GM18511 (cell line): Measurements from ENCODE around the gene RAB36.

Experiments used
- ATAC-seq: cut with Tn5 transposase; IDR thresholded peaks from one replicate; pipeline ENCODE4 v1.9.1; 2021; ENCODE audit warnings: mild to moderate bottlenecking, moderate library complexity; ENCODE audit not compliant: unreplicated experiment

The RAB36 gene

DNA sequence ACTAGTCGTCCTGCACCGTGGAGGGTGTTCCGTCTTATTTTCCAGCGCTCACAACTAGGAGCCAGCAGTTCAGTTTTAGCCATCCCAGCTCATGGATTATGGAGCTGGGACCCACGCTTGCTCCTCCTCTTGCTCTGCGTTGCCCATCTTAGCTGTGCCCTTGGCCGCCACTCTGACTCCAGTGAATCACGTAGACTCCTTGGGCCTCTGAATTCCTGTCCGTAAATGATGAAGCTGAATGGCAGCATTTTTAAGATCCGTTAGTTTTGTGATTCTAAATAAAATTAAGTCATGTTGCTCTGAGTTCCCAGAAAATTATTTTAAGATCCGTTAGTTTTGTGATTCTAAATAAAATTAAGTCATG lies 58.8 kb downstream of the RAB36 start:
- no peak for ATAC-seq

DNA sequence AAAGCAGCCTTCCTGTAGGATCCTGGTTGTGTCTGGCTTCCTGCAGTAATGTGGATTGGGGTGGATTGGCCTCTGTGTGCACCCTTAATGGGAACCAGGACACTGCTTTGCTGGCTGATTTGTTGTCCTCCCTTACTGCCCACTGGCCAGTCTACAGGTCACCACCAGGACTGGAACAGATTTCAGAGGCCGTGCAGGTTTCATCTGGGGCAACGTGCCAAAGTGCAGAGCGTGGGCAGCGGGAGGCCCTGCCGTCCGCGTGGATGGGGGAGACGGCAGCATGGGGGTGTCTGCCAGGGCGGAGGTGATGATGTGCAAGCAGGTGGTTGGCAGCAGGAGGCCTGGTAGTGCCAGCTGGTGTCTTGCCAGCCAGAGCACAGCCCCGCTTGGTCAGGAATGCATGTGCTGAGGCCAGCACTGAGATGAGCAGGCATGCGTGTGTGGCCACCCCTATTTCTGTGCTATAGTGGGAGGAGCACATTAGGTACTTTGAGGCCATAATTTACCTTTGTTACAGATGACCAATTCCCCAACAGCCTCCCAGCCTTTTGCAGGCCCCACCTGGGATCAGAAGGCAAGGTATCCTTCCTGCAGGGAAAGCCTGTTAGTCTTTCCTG lies 59.4 kb downstream of the RAB36 start:
- ATAC-seq, result no peak

DNA sequence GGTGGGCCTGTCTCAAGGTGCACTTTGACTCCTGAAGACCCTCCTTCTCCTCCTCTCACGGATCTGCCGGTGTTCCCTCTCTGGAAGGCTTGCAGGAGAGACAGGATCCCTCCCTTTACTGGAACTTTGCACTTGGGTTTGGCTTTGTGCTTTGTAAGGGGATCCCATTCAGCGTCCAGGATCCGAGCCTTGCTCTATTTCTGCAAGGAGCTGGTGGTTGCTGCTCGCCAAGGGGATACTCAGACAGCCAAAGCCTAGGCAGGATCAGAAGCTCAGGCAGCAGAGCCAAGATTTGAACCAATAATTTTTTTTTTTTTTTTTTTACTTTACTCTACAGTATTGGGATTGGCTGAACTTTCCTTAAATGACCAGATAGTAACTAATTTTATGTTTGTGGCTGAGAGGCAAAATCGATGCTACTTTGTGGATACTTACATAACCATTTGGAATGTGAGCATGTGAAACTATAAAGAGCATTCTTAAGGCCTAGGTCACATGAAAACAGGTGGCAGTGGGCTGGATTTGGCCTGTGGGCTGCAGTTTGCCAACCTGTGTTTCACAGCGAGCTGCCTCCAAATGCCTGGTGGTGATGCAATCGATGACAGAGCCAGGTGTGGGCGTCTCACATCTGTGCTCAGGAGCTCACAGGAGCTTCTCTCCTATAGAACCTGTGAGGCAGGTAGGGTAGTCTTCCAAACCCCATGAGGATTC lies 60.2 kb downstream of the RAB36 start:
- ATAC-seq, result no peak

DNA sequence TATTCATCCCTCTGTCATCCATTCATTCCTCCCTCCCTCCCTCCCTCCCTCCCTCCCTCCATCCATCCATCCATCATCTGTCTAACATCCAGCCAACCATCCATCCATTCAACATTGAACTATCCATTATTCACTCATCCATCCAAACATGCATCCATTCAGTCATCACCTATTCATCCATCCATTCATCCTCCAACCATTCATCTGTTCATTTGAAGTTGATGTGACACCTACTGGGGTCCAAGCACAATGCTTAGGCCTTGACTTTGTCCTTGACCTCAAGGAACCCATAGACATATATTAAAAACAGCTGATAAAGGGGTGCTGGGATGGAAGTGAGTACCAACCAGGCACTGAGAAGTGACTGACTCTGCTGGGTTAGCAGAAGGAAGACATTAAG lies 61.6 kb downstream of the RAB36 start:
- ATAC-seq, result no peak

DNA sequence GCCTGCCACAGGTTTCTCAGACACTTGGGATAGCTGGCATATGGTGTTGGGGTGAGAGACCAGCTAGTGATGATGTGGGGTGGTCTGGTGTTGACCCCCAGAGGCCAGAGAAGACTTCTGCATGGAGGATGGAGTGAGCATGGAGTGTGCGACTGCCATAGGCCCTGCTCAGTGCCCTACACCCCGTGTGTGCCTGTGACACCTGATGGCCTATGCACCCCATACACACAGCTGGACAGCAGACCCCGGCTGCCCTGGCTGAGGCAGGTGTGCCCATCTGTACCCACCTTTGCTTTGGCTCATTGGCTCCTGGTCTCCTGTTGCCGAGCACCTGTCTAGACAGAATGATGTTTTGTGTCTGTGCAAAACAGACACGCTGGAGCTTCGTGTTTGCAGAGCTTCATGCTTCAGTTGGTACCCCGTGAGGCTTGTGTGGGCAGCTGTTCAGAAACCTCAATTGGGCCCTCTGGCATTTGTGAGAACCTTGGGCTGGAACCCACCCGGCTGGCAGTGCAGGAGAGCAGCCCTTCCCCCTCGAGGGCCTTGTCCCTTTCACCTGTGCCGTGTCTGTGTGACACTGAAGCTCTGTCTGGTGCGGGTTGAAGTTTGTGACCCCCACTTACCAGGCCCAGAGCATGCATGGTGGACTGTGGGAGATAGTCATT lies 62.6 kb downstream of the RAB36 start:
- ATAC-seq, result no peak

DNA sequence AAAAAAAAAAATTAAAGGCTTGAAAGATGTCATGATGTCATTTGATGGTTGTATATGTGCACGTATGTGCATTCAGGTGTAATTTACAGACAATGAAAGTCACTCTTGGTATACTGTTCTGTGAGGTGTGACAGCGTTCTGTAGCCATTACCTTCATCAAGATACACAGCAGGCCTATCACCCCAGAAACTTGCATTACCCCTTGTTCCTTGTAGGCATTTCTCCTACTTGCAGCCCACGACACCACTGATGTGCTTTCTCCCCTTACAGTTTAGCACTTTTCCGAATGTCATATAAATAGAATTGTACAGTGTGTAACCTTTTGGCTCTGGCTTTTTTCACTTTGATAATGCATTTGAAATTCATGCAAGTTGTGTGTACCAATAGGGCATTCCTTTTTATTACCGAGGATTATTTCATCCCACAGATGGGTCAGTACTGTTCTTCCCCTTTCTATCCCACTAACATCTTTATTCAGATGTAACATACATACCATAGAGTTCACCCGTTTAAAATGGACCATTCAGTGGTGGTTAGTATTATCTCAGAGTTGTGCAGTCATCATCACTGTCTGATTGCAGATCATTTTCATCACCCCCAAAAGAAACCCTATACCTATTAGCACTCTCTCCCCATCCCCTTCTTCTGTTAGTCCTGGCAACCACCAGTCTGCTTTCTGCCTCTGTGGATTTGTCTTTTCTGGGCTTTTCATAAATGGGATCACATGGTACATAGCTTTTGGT lies 65.3 kb downstream of the RAB36 start:
- ATAC-seq, result no peak

DNA sequence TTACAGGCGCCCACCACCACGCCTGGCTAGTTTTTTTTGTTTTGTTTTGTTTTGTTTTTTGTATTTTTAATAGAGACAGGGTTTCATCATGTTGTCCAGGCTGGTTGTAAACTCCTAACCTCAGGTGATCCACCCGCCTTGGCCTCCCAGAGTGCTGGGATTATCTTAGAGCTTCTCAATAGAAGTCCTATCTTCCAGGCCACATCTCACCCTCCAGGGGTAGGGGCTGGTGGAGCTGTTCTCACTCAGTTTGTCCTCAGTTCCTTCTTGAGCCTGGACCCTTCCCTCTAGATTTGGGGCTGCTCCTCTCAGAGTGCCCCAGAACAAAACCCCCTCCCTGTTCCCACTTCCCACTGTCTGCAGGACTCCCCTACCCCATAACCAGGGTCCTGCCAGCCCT lies 66.3 kb downstream of the RAB36 start:
- no peak for ATAC-seq

DNA sequence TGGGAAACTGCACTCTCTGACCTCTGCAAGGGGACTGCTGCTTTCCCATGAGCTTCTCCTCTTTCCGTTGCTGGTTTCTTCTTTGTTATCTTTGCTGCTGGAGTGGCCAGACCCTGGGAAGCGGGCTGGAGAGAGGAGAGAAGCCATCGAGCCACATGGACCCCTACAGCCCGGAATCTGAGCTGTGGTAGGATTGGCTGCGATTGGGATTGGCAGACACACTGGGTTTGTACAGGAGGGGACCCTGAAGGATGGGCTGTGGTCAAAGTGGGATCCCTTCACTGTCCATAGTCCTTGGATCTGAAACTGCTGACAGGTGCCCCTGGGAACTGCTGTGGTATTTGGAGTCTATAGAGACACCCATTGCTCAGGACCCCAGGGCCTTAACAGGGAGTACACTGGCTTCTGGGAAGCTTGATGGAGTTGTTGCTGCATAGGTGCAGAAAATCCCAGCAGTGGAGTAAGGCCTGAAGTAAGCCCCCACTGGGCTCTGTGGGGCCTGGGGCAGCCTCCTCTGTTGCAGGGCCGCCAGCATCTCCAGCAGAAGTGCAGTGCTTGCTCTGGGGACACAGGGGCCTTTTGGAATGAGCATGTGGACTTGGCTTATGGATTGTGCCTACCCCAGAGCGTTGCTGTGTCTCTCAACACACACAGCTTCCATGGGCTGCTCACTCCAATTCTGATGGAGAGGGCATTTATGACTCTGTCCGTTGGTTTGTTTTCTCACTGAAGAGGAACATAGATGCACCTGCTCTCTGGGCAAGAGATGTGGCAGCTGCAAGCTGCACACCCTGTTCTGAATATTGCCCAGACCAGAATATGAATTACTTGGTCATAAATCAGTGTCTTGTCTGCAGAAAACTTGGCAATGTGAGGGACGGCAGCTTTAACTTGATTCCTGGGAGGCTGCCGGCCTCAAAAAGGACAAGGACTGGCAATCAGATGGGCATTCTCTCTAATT lies 67.1 kb downstream of the RAB36 start:
- ATAC-seq, result no peak

DNA sequence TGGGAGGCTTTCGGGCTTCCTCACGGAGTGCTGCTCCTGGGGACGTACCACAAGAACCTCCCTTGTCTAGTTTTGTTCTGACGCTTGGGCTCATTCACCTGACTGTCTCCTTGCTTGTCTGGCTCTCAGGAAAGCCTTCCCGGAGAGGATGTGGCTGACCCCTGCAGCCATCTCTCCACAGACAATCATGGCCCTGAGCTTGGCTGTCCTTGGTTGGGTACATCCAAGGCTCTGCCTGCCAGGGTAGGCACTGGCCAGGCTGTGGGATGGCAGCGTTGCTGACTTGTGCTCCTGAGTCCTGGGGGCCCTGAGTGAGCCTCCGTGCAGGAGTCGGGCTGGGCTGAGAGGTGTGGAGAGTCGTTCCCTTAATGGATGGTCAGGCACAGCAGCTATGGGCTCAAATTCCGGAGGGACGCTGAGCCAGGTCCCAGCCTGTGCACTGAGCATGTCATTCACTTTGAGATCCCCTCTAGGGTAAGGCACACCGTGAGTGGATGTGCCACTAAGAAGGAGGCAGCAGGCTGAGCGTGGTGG lies 67.8 kb downstream of the RAB36 start:
- no peak for ATAC-seq

DNA sequence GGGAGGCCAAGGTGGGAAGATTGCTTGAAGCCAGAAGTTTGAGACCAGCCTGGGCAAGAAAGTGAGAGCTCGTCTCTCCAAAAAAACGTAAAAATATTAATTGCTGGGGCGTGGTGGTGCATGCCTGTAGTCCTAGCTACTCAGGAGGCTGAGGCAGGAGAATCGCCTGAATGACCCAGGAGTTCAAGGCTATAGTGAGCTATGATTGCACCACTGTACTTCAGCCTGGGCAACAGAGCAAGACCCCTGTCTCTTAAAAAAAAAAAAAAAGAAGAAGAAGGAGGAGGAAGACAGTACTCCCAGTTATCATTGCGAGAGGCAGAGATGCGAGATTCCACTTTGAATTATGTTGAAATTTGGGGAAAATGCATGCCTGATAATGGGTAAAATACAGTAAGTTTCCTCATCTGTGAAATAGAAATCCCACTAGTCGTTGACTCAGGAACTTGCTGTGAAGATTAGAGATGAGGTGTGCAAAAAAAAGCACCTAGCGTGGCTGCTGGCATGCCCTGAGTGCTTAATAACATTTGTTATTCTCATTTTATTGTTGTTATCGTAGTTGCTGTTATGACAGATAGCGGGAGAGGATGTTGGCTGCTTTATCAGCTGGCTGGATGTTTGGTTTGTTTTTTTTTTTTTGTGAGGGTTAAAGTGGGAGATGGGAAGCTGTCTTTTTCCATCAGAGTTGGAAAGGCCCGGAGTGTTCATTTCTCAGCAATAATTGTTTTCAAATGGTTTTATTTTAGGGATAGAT lies 68.5 kb downstream of the RAB36 start:
- no peak for ATAC-seq
